ENCODE measurements around the gene USP15.

USP15 gene

GRCh38 chr12:62256408-62257096 is 3.7 kb upstream of the USP15 start:
- Histone ChIP-seq H3K27ac (ENCODE audit: low read depth, low read length) (no peak overlapping the region), H3K27me3 (ENCODE audit: insufficient read depth, low read length) (no peaks in the 10 kb centered on the region)

GRCh38 chr12:62258231-62258630 is 2.0 kb upstream of the USP15 start:
- Histone ChIP-seq H2AFZ (ENCODE audit: low read length, unreplicated experiment) (no peak overlapping the region), H3K79me2 (ENCODE audit: control insufficient read depth, insufficient read depth, low read length, unreplicated experiment) (peaks cover 30% of the 10 kb centered on the region), H3K36me3 (ENCODE audit: insufficient read depth, low read length) (no peaks in the 10 kb centered on the region), H3K27ac (ENCODE audit: low read depth, low read length) (no peak overlapping the region), H3K4me1 (ENCODE audit: control insufficient read depth, insufficient read depth, low read length, unreplicated experiment) (peaks cover 18% of the 10 kb centered on the region), H3K4me3 (ENCODE audit: low read depth, low read length) (no peak overlapping the region; the same call in 1 of the 2 replicates), H3K27me3 (ENCODE audit: insufficient read depth, low read length) (no peaks in the 10 kb centered on the region)

More at GRCh38 chr12:62256408-62257096, 3.7 kb upstream of the USP15 start:
- no peak overlapping the region for H2AFZ ChIP-seq (ENCODE audit: low read length, unreplicated experiment)
- H3K4me1 ChIP-seq (ENCODE audit: control insufficient read depth, insufficient read depth, low read length, unreplicated experiment): peaks cover 11% of the 10 kb centered on the region
- no peaks in the 10 kb centered on the region for H3K36me3 ChIP-seq (ENCODE audit: insufficient read depth, low read length)
- H3K4me3 ChIP-seq (ENCODE audit: low read depth, low read length): no peak overlapping the region
- peaks cover 14% of the 10 kb centered on the region for H3K79me2 ChIP-seq (ENCODE audit: control insufficient read depth, insufficient read depth, low read length, unreplicated experiment)

- Histone ChIP-seq H3K36me3 (ENCODE audit: insufficient read depth, low read length) (no peaks in the 10 kb centered on the region), H3K27me3 (ENCODE audit: insufficient read depth, low read length) (no peaks in the 10 kb centered on the region), H3K27ac (ENCODE audit: low read depth, low read length) (peak overlapping the region; percentile 82), H2AFZ (ENCODE audit: low read length, unreplicated experiment) (peak overlapping the region; percentile 90), H3K4me3 (ENCODE audit: low read depth, low read length) (peak overlapping the region; percentile 91), H3K4me1 (ENCODE audit: control insufficient read depth, insufficient read depth, low read length, unreplicated experiment) (peaks cover 26% of the 10 kb centered on the region), H3K79me2 (ENCODE audit: control insufficient read depth, insufficient read depth, low read length, unreplicated experiment) (peaks cover 39% of the 10 kb centered on the region)
Observed at GRCh38 chr12:62258941-62259630, 1.1 kb upstream of the USP15 start.

- peak overlapping the region; percentile 90 for H2AFZ ChIP-seq (ENCODE audit: low read length, unreplicated experiment)
- no peaks in the 10 kb centered on the region for H3K27me3 ChIP-seq (ENCODE audit: insufficient read depth, low read length)
- peak overlapping the region; percentile 82 for H3K27ac ChIP-seq (ENCODE audit: low read depth, low read length)
- no peaks in the 10 kb centered on the region for H3K36me3 ChIP-seq (ENCODE audit: insufficient read depth, low read length)
- H3K4me3 ChIP-seq (ENCODE audit: low read depth, low read length): peak overlapping the region; percentile 91
- H3K4me1 ChIP-seq (ENCODE audit: control insufficient read depth, insufficient read depth, low read length, unreplicated experiment): peaks cover 31% of the 10 kb centered on the region
- peaks cover 44% of the 10 kb centered on the region for H3K79me2 ChIP-seq (ENCODE audit: control insufficient read depth, insufficient read depth, low read length, unreplicated experiment)
Observed at GRCh38 chr12:62259631-62259992, 592 bp upstream of the USP15 start.

GRCh38 chr12:62260733-62261683 is 804 bp downstream of the USP15 start:
- peak overlapping the region; percentile 82 for H3K27ac ChIP-seq (ENCODE audit: low read depth, low read length)
- H3K4me3 ChIP-seq (ENCODE audit: low read depth, low read length): peak overlapping the region; percentile 91
- H2AFZ ChIP-seq (ENCODE audit: low read length, unreplicated experiment): peak overlapping the region; percentile 91
- H3K79me2 ChIP-seq (ENCODE audit: control insufficient read depth, insufficient read depth, low read length, unreplicated experiment): peaks cover 58% of the 10 kb centered on the region
- no peaks in the 10 kb centered on the region for H3K36me3 ChIP-seq (ENCODE audit: insufficient read depth, low read length)
- peaks cover 43% of the 10 kb centered on the region for H3K4me1 ChIP-seq (ENCODE audit: control insufficient read depth, insufficient read depth, low read length, unreplicated experiment)
- H3K27me3 ChIP-seq (ENCODE audit: insufficient read depth, low read length): no peaks in the 10 kb centered on the region

GRCh38 chr12:62261876-62262517 is 1.8 kb downstream of the USP15 start:
- Histone ChIP-seq H3K4me3 (ENCODE audit: low read depth, low read length) (peak overlapping the region; percentile 91), H3K4me1 (ENCODE audit: control insufficient read depth, insufficient read depth, low read length, unreplicated experiment) (peaks cover 43% of the 10 kb centered on the region), H3K27ac (ENCODE audit: low read depth, low read length) (no peak overlapping the region)

GRCh38 chr12:62263232-62263631 is 3.0 kb downstream of the USP15 start:
- Histone ChIP-seq H3K4me1 (ENCODE audit: control insufficient read depth, insufficient read depth, low read length, unreplicated experiment) (peaks cover 56% of the 10 kb centered on the region), H3K27ac (ENCODE audit: low read depth, low read length) (no peak overlapping the region), H3K79me2 (ENCODE audit: control insufficient read depth, insufficient read depth, low read length, unreplicated experiment) (peaks cover 79% of the 10 kb centered on the region), H3K4me3 (ENCODE audit: low read depth, low read length) (no peak overlapping the region), H3K36me3 (ENCODE audit: insufficient read depth, low read length) (no peaks in the 10 kb centered on the region), H3K27me3 (ENCODE audit: insufficient read depth, low read length) (no peaks in the 10 kb centered on the region), H2AFZ (ENCODE audit: low read length, unreplicated experiment) (no peak overlapping the region)

More at GRCh38 chr12:62261876-62262517, 1.8 kb downstream of the USP15 start:
- Histone ChIP-seq H2AFZ (ENCODE audit: low read length, unreplicated experiment) (no peak overlapping the region), H3K27me3 (ENCODE audit: insufficient read depth, low read length) (no peaks in the 10 kb centered on the region), H3K36me3 (ENCODE audit: insufficient read depth, low read length) (no peaks in the 10 kb centered on the region), H3K79me2 (ENCODE audit: control insufficient read depth, insufficient read depth, low read length, unreplicated experiment) (peaks cover 68% of the 10 kb centered on the region)

GRCh38 chr12:62263966-62264365 is 3.8 kb downstream of the USP15 start:
- peaks cover 86% of the 10 kb centered on the region for H3K79me2 ChIP-seq (ENCODE audit: control insufficient read depth, insufficient read depth, low read length, unreplicated experiment)
- peaks cover 58% of the 10 kb centered on the region for H3K4me1 ChIP-seq (ENCODE audit: control insufficient read depth, insufficient read depth, low read length, unreplicated experiment)
- H3K27ac ChIP-seq (ENCODE audit: low read depth, low read length): no peak overlapping the region
- H3K4me3 ChIP-seq (ENCODE audit: low read depth, low read length): peak overlapping the region; percentile 53; the same call in 1 of the 2 replicates
- H2AFZ ChIP-seq (ENCODE audit: low read length, unreplicated experiment): no peak overlapping the region
- no peaks in the 10 kb centered on the region for H3K36me3 ChIP-seq (ENCODE audit: insufficient read depth, low read length)
- no peaks in the 10 kb centered on the region for H3K27me3 ChIP-seq (ENCODE audit: insufficient read depth, low read length)

GRCh38 chr12:62264706-62265105 is 4.5 kb downstream of the USP15 start:
- Histone ChIP-seq H3K27me3 (ENCODE audit: insufficient read depth, low read length) (no peaks in the 10 kb centered on the region), H3K79me2 (ENCODE audit: control insufficient read depth, insufficient read depth, low read length, unreplicated experiment) (peaks cover 93% of the 10 kb centered on the region), H3K4me1 (ENCODE audit: control insufficient read depth, insufficient read depth, low read length, unreplicated experiment) (peaks cover 64% of the 10 kb centered on the region), H3K4me3 (ENCODE audit: low read depth, low read length) (peak overlapping the region; percentile 55), H2AFZ (ENCODE audit: low read length, unreplicated experiment) (no peak overlapping the region), H3K27ac (ENCODE audit: low read depth, low read length) (peak overlapping the region; percentile 24), H3K36me3 (ENCODE audit: insufficient read depth, low read length) (no peaks in the 10 kb centered on the region)

GRCh38 chr12:62265511-62265910 is 5.3 kb downstream of the USP15 start:
- Histone ChIP-seq H2AFZ (ENCODE audit: low read length, unreplicated experiment) (no peak overlapping the region), H3K79me2 (ENCODE audit: control insufficient read depth, insufficient read depth, low read length, unreplicated experiment) (peaks cover 98% of the 10 kb centered on the region), H3K27ac (ENCODE audit: low read depth, low read length) (peak overlapping the region; percentile 24; the same call in 1 of the 2 replicates), H3K4me3 (ENCODE audit: low read depth, low read length) (no peak overlapping the region), H3K4me1 (ENCODE audit: control insufficient read depth, insufficient read depth, low read length, unreplicated experiment) (peaks cover 72% of the 10 kb centered on the region), H3K36me3 (ENCODE audit: insufficient read depth, low read length) (no peaks in the 10 kb centered on the region), H3K27me3 (ENCODE audit: insufficient read depth, low read length) (no peaks in the 10 kb centered on the region)
